Fibroblast of the aortic adventitia (primary cell): ENCODE data around the gene NTHL1. TPM values are rescaled to one million over a fixed set of nuclear protein-coding genes. Genes with fewer than 3 reads are reported as not detected.

ENCODE experiments used
- DNase-seq: peaks from one replicate; pipeline ENCODE4 v3.0.0-alpha.2; 2010; ENCODE audit warnings: low read depth
- H3K4me3 ChIP-seq: 2 replicates; pipeline ENCODE4 v1.5.1; 2011; ENCODE audit warnings: low read depth, mild to moderate bottlenecking, control low read depth, low read length, moderate library complexity
- CTCF ChIP-seq: IDR thresholded peaks from 2 replicates; pipeline ENCODE4 v1.5.1; 2011; ENCODE audit warnings: mild to moderate bottlenecking, low read length, control low read depth, inconsistent platforms; ENCODE audit not compliant: insufficient read depth
- total RNA-seq: library from RNA; depleted of rRNA; stranded (reverse); fragments of >200 nt; gene quantifications from 2 replicates; pipeline ENCODE4 v1.2.3, GENCODE V29; 2012; ENCODE audit warnings: low replicate concordance

Gene NTHL1
- total RNA-seq, 1 donor = 18.8 TPM

- H3K4me3 ChIP-seq = no peak overlapping the region
- DNase-seq = no peak
- TF ChIP-seq CTCF = no peak
Observed at GRCh38 chr16:2038382-2039231, 9.0 kb downstream of the NTHL1 start.

DNA sequence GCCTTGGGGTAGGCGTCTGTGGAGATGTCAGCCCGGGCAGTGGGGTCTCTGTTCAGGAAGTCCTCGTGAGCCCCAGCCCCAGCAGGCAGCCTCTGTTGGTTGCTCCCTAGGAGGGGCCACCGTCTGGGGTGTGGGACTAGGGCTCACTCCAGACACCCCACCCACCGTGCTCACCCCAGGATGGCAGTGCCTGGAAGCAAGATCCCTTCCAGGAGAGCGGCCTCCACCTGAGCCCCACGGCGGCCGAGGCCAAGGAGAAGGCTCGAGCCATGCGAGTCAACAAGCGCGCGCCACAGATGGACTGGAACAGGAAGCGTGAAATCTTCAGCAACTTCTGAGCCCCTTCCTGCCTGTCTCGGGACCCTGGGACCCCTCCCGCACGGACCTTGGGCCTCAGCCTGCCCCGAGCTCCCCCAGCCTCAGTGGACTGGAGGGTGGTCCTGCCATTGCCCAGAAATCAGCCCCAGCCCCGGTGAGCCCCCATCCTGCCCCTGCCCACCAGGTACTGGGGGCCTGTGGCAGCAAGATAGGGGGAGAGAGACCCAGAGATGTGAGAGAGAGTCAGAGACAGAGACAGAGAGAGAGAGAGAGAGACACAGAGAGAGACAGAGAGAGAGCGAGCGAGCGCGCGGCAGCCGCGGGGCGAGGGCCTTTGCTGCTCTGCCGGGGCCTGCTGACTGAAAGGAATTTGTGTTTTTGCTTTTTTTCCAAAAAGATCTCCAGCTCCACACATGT is 9.8 kb downstream of the NTHL1 start:
- no peak overlapping the region for H3K4me3 ChIP-seq
- TF ChIP-seq CTCF = no peak
- no peak for DNase-seq

GRCh38 chr16:2037115-2037514 is 10.5 kb downstream of the NTHL1 start:
- DNase-seq = no peak
- no peak for TF ChIP-seq CTCF

DNA sequence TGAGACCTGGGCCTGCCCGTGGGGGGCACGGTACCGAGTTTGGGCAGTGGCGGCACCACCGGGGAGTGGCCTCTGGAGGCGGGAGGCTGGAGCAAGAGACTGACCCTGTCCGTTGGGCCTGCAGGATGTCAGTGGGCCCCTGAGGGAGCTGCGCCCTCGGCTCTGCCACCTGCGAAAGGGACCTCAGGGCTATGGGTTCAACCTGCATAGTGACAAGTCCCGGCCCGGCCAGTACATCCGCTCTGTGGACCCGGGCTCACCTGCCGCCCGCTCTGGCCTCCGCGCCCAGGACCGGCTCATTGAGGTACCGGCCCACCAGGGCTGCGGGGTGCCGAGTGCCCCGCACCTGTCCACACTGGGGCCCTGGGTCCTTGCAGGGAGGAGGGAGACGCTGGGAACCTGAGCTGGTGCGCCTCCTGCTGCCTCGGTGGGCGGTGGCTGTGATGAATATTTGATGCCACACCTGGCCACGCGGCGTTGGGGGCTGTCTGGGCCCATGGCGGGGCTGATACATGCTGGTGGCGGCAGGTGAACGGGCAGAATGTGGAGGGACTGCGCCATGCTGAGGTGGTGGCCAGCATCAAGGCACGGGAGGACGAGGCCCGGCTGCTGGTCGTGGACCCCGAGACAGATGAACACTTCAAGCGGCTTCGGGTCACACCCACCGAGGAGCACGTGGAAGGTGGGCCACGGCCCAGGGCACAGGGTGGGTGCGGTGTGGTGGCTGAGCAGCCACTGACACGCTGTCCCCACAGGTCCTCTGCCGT is 11.3 kb downstream of the NTHL1 start:
- no peak for TF ChIP-seq CTCF
- no peak overlapping the region for H3K4me3 ChIP-seq

More at GRCh38 chr16:2037115-2037514, 10.5 kb downstream of the NTHL1 start:
- H3K4me3 ChIP-seq = no peak overlapping the region

DNA sequence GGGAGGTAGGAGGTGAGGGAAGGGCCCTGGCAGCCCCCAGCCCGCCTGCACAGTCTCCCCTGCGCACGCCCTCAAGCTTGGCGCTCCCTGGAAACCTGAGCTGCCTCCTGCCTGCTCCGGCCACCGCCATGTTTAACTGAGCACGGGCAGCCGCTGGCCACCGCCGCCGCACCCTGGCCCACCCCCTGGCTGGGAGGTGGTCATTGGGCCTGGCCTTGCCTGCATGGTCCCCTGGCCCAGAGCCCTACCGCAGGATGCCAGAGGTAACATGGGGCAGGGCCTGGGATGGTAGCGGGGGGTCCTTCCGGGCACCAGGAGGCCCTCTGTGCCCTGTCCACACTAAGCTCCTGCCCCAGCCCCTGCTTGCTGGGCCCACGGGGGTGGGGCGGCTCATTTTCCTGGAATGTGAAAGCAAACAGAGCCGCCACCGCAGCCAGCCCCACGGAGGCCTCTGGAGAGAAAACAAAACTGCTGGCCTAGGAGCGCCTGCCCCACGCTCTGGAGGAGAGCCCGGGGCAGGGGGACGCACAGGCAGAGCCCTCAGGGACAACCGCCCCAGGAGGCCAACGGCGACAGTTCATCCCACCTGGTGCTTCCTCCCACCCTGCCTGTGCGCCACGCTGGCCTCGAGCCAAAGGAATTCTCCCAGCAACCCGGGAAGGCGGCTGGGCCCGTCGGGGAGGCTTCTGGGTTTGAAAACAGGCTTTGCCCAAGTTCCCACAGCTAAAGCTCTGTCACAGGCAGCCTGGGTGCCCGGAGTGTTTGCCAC is 12.0 kb downstream of the NTHL1 start:
- peak overlapping the region; percentile 17 for H3K4me3 ChIP-seq
- TF ChIP-seq CTCF = no peak
- peak; percentile 78 for DNase-seq

More for the DNA sequence above, 11.3 kb downstream of the NTHL1 start:
- DNase-seq = no peak
